HS-5 (cell line): ENCODE results near the gene KCNA1.

Experiments used
- DNase-seq: peaks from one replicate; pipeline ENCODE4 v3.0.0-alpha.2; 2012; ENCODE audit warnings: low read depth

Gene KCNA1

GRCh38 chr12:4911316-4911994, 1.8 kb downstream of the KCNA1 start:
- DNase-seq = no peak

DNA sequence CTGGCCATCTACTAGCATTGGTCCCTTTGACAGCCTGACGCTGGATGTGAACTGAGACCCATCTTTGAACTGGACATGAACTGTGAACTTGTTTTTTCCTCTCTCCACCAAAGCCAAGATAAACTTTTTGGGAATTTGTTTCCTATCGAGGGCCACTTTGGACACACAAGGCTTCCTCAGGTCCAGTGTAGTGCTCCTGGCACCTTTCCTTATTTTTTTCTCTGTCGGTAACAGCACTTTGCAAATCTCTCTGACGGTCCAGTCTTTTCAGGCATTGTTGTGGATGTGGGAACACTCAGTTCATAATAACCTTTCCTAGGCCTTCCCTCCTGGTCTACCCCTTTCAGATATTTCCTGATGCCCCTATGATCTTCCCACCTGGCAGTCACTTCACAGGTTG, 5.0 kb downstream of the KCNA1 start:
- no peak for DNase-seq

- DNase-seq = no peak
Observed at GRCh38 chr12:4915752-4916151, 6.0 kb downstream of the KCNA1 start.

GRCh38 chr12:4918950-4919660, 9.4 kb downstream of the KCNA1 start:
- no peak for DNase-seq

- DNase-seq = no peak
Observed at GRCh38 chr12:4932576-4932975, 22.9 kb downstream of the KCNA1 start.

- DNase-seq = no peak
Observed at GRCh38 chr12:4933411-4933810, 23.7 kb downstream of the KCNA1 start.

DNA sequence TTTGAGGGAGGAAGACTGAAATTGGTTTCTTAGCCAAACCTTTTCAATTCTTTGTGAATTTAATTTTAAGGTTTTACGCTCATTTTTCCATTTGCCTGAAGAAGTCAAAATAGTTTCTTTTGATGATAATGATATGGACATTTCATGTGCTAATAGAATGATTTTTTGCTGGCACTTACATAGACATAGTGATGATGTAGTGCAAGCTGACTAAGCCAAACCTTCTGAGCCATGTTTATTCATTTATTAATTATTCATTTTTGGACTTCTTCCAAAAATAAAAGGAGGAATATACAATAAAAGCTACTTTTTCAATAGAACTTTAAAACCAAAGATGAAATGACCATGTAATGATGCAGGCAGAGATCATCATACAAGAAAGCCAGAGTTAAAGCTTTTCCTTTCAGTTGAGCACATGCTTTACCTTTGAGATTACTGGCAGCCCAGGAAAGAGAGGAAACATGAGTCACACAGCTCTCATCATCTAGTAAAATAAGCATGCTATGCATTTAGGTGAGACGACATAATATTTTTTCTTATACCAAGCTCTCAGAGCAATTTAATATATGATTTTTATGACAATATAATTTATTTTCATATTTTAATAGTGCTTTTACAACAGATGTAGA, 24.8 kb downstream of the KCNA1 start:
- DNase-seq = no peak

GRCh38 chr12:4938900-4939299, 29.2 kb downstream of the KCNA1 start:
- no peak for DNase-seq

GRCh38 chr12:4939418-4940023, 29.8 kb downstream of the KCNA1 start:
- no peak for DNase-seq

DNA sequence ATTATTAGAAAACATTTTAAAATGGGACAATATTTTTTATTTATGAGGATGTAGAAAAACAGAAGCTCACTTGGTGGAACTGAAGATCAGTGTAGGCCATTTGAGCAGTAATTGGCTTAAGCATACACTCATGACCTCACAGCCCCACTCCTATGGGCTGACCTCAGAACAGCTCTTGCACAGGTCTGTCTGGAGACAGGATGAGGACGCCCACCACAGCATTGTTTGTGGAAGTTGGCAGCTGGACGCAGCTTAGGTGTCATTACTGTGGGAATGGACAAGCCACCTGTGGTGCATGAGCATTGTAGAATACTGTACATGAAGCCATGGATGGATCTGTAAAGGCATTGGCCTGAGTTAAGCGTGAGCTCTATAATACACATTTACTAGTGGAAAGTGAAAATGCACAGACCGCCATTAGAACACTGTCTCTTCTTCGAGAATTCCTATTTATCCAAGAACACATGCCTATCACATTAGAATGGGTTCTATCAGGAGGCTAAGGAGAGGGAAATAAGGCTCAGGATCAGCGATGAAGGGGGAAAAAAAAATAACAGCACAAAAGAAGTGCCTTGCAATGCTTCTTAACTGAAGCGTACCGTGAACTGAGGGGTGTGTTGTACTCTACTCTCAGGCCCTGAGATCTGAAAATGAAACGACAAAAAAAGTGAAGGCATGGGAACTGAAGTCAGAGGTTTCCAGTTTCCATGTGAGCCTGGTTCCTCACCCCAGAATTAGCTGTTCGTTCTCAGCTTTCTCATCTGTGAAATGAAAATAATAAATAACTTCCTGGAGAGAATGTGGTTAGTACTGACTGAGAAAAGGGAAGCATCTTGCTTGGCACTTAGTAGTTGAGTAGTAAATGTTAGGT, 33.6 kb downstream of the KCNA1 start:
- DNase-seq = no peak

GRCh38 chr12:4943938-4944284, 34.2 kb downstream of the KCNA1 start:
- no peak for DNase-seq

DNA sequence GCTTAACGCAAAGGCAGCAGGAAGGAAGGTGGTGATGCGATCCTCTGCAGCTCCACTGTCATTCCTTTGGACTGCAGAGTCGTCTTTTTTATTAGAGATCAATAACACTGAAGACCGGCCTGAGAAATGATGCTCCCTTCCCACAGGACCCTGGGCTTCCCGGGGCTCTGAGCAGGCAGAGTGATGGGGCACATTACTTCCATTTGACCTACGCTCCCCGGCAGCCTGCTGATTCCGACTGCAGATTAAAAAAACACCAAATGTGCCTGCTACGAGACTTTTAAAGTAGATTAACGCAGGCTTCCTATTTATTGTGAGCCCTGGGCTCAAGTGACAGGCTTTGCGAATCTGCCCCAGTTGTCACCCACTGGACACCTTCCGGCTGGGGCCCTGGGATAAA, 37.5 kb downstream of the KCNA1 start:
- no peak for DNase-seq

DNA sequence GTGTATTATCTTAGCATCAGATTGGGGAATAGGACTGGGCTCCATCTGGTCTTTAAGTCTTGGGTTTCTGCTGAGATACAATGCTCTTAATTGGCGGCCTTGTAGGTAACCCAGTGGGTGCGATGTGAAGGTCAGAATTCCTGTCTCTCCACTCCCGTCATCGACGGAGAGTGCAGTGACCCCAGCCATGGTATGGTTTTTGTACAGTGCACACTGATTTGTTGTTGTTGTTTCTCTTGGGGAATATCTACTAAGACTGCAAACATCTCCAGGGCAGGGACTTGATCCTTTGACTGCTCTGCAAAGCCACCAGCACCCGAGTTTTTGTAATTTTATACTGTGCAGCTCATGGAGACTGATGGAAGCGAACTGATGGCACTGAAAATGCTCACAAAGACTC, 41.4 kb downstream of the KCNA1 start:
- no peak for DNase-seq

GRCh38 chr12:4951601-4952000, 41.9 kb downstream of the KCNA1 start:
- no peak for DNase-seq

DNA sequence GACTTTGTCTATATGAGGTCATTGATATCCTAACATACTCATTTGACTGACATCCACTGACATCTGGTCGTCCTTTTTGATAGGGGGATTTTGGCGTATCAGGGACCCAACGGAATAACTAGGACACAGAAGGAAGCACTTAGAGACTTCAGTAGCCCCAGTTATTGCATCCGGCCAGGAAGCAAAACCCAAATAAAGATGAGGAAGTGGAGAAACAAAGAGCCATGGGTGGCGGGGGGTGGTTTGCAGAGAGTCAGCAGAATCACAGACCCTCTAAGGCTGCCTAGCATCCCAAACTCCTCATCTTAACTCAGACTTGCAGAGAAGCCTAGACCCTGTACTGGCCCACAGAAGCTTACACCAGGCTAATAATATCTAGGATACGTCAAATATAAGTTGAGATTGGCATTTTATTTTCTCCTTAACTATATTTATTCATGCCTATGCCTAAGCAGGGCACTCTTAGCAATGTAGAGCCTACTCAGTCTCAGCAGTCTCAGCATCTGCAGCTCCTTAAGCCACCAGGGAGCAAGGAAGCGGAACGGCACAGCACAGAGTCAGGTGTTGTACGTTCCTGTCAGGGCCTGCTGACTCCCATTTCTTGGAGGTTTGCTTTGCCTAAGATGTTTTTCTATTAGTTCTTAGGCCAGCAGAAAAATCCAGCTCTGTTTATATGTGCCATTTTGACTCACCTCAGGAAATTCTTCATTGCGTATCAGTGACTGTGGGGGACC, 45.1 kb downstream of the KCNA1 start:
- DNase-seq = no peak

- no peak for DNase-seq
Observed at GRCh38 chr12:4956054-4956453, 46.3 kb downstream of the KCNA1 start.

DNA sequence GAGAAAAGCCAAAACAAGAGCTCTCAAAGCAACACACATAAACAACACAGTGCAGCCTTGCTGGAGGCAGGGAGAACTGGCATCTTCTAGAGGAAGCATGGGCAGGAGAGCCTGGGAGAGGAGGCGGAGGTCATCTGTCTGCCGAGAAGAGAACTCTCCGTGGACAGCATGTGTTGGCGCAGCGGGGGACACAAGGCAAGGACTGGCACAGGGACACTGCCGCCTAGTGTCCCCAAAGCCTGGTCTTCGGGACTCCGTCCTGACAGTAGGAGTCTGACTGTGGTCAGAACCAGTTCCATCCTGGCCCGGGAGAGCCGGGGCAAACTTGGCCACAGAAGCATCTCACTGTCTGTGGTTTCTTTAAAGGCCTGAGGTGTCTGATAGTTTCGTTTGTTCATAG, 47.3 kb downstream of the KCNA1 start:
- DNase-seq = no peak

GRCh38 chr12:4957761-4958160, 48.1 kb downstream of the KCNA1 start:
- DNase-seq = no peak

- DNase-seq = no peak
Observed at GRCh38 chr12:4958697-4959375, 49.1 kb downstream of the KCNA1 start.

- DNase-seq = no peak
Observed at GRCh38 chr12:4959381-4959780, 49.7 kb downstream of the KCNA1 start.

GRCh38 chr12:4960030-4960429, 50.3 kb downstream of the KCNA1 start:
- DNase-seq = no peak
